Stimulated activated CD4-positive, alpha-beta T cell treated with anti-CD3 and anti-CD28 coated beads, TNF-alpha, amount 100 ng/mL, for 4 hours (primary cell): ENCODE results near the gene SLC48A1.

Experiments used
- DNase-seq, 3 experiments: peaks; one replicate each; pipeline ENCODE4 v3.0.0-alpha.2; 2020; ENCODE audit warnings: low read depth in 3 of 3

The SLC48A1 gene

DNA sequence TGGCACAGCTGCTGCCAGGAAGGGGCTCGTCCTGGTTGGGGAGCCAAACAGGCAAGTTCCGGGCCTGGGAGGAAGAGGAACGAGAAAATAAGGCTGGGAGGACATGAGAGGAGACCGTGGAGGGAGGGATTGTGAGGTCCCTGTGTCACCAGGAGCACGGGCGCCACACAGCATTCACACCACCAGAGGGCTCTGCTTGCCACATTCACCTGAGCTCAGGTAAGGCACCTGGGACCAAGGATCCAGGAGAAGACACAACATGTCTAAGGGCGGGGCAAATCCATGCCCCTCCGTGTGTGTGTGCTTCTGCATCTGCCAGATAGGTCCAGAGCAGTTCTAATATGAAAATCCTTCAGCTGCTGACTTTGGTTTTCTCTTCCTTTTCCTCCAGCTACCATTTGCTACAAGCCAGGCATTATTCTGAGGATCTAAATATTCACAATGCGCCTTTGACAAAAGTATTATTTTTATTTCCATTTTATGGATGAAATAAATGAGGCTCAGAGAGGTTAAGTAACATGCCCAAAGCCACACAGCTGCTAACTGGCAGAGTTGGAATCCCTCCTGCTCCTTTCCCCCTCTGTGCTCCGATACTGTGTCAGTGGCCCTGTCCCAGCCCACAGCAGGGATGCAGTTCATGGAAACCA, 28.9 kb upstream of the SLC48A1 start:
- peak in 2 of 3 experiments; percentile 40 to 50 for DNase-seq

DNA sequence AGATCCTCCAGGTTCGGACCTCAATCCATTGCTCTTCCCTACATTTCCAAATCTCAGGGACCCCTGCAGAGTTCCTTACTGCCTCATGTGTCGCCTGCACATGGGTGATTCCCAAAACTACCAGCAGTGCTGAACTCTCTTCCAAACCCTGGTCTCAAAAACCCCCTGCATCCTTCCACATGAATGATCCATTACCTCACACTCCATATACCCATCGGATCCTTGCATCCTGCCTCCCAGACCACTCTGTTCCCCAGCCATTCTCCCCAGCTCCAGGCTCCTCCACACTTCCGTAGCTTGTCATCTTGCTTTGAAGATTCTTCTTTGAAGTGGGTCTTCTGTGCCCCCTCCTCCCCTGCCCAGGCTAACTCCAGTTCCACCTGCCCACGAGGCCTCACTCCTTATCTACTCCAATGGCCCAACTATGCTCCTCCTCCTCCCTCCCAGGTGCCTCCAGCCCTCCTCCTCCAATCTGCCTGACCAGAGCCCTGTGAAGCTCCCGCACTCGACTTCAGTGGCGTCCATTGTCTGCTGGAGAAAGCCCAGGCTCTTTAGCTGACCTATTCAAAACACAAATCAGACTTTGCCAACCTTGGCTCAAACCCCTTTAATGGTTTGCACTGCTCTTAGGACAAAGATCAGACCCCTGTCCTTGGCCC, 28.1 kb upstream of the SLC48A1 start:
- no peak for DNase-seq

DNA sequence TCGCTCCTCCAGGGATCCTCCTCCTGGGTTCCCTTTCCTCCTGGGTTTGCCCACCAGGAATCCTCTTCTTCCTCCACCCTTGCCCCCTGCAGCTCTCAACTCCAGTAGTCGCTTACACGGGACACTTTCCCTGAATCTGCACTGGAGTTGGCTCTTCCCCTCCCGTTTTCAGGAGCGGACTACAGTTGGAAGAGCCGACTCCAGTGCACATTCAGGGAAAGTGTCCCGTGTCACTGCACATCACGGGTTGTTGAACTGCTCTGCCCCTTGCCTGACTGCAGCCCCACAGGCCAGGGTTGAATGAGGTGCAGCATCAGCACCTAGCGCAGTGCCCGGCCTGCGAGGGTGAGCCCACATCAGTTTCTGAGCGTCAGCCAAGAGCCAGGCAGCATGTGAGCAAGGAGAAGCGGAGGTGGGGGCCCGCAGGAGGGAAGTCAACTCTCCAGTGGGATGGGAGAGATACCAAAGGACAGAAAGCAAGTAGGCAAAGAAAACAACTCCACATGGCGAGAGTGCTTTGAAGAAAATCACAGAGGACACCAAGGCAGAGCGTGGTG, 27.5 kb upstream of the SLC48A1 start:
- DNase-seq: no peak

DNA sequence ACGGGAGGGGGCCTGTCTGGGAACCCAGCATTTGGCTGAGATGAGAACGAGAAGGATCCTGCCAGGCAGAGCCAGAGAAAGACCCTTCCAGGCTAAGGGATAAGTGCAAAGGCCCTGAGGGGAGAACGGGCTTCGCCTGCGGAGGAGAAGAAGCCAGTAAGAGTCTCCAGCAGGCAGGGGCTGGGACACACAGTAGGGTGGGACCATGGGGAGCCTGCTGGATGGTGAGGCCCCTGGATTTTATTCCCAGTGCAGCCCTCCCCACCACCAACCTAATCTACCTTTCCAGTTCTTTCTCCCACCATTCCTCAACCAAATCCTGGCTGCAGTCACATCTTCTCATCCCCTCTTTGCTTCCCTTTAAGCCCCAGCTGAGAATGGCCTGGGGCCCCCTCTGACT, 27.0 kb upstream of the SLC48A1 start:
- no peak for DNase-seq

DNA sequence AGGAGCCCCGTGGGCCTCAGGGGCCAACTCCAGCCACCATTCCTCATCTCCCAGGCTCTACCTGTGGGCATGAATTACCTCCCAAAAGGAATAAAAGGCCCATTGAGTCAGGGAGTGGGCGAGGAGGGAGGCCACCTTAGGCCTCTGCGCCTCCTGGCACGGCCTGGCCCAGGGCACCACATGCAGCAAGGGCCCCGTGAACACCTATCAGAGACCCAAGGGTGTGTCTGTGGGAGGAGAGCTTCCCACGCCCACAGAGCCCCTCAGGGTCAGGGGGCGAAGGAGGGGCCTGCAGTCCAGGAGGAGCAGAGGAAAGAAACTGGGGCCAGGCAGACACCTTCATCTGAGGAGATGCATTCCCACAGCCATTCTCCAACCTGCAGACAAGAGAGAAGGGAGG, 26.5 kb upstream of the SLC48A1 start:
- no peak for DNase-seq

DNA sequence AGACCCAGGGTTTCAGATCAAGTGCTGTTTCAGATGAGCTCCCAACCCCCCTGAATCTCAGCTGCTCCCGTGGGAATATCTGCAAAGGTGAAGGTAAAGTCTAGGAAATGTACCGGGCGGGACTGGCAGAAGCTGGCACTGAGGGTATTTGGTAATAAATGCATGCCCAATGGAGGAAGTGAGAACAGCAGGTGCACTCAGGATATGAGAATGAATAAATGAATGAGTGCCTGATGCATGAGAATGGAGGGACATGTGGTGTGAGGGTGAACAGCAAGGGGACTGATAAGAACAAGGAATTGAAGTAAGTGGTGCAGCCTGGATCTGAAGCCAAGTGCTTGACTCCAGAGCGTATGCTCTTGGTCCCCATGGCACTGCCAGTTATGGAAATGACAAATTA, 25.9 kb upstream of the SLC48A1 start:
- no peak for DNase-seq

DNA sequence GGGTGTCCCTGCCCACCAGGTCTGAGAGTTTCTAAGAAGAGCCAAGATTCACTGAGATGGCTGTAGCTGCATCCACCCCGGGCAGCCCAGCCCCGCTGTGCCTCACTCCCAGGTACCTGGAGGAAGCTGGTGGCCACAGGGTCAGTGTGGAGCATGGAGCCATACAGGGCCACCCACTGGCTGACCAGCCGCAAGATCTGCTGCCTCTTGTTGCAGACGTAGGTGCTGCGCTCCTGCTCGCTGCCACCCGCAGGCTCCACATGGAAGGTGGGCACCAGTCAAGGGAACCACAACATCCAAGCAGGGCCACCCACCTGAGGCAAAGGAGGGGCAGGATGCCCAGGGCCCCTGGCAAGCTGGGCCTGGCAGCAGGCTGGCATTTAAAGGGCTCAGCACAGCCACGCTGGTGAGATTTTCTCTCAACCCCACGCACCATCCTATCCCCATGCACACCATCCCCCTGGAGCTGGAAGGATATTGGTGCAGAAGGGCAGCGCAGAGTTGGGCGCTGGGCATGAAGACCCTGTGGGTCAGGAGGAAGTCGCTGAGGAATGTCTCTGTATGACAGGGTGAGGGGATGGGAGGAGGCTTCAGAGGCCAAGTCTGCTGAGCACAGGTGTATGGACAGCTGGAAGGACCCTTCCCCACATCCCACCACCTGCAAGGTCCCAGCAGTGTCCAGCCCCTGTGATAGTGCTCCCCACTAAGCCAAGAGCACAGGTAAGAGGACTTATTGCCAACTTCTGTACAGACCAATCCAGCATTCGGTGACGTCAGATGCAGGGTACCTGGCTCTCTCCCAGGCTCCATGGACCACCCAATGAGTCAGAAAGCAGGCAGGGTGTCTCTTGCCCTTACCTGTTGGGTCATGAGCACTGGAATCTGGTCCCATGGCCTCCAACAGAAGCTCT, 25.2 kb upstream of the SLC48A1 start:
- no peak for DNase-seq

DNA sequence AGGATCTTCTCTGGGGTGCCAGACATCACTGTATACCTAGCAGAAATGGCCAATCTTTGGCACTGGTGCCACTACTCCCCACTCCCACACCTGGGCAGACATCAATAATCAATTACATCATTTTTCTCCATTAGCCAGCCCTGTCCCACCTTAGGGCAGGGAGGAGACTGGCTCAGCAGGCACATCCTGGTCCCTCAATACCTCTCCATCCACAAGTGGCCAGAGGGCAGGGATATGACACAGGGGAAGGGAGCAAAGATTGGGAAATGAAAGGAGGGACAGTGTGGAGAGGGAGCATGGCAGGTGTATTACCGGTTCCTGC, 24.6 kb upstream of the SLC48A1 start:
- DNase-seq: no peak

DNA sequence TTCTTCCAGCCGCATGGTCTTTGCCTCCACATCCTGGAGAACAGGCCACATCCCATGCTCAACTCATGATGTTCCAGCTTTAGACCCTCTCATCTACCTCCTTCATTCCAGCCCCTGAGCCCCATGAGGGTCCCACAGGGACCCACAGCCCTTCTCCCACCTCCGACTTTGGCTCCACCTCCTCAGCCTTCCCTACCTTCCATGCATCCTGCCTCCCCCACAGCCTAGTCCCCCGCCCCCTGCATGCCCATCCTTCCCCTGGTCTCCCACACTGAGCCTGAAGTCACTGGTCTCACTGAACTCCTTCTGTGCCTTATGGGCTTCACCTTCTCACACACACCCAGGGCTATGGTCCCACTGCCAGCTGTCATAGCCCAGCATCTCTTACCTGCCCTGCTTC, 24.1 kb upstream of the SLC48A1 start:
- no peak for DNase-seq

DNA sequence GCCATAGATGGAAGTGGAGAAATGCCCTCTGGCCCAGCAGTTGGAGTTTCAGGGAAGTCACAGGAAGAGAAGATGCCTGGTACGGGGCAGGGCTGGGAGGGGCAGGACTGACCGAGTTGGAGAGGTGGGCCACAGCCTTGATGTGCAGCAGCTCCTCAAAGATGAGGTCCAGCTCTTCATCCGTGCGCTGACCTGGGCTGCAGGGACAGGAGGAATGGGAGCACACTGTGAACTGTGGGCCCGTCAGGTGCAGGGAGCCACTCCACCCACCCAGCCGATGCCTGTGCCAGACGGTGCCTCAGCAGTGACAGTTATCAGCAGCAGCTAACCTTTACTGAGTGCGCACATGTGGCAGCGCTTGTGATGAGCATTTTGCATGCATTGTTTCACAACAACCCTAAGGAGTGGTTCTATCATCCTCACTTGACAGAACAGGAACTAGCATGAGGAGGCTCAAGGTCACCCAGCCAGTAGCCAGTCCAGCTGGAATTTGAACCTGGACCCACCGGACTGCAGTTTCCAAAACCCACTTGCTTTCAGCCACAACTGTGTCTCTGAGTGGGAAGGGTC, 22.7 kb upstream of the SLC48A1 start:
- no peak for DNase-seq

DNA sequence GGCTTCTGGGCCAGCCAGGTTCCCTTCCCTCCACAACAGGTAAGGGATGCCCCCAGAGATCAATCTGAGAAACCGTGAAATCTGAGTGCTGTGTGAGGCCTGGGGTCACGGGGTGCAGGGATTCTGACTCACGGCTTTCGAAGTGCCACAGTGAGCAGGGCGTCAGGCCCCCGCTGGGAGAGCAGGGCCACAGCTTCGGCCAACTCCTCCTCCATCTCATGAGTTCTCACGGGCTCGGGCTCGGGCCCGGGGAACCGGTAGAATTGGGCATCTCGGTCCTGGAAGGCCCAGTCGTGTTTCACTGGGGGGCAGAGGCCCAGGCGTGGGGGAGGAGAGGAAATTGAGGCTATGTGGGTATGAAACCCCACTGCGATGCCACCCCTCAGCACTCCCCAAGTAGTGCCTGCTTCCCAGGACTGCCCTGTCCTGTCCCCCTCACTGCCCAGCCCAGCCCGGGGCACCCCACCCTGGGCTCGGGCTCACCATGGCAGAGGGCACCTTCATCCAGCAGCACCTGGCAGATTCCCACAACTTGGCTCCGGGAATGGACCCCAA, 22.0 kb upstream of the SLC48A1 start:
- no peak for DNase-seq

DNA sequence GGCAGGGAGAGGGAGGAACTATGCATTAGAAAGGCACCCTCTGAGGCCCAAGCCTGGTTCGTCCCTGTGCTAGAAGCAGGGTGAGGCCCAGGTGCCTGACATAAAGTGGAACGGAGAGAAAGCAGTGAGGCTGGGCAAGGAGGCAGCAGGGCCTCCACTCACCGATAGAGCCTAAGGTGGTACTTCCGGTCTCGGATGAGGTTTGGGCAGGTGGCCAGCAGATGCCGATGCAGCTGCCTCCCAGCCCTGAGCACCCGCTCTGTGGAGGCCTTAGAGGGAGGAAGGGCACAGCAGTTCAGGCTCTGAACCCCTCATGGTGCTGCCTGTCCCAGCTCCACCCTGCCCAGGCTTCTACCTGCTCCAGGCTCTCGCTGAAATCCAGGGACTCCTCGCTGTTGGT, 21.5 kb upstream of the SLC48A1 start:
- DNase-seq: no peak

DNA sequence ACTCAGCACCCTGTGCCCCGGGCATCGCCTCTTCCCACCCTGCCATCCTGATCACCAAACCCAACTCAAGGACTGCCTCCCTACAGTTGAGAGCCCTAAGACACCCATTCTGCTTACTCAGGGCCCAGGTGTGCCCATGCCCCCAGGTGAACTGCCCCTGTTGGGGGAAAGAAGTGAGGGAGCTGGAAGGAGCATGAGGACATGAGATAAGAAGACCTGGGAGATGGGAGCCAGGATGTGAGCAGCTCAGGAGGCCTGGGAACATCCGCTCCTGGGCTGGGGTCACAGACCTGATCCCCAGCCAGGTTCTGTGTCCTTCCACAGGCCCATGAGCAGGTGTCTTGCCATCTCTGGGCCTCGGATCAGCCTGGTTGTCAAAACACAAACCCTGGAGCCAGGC, 20.9 kb upstream of the SLC48A1 start:
- no peak for DNase-seq

DNA sequence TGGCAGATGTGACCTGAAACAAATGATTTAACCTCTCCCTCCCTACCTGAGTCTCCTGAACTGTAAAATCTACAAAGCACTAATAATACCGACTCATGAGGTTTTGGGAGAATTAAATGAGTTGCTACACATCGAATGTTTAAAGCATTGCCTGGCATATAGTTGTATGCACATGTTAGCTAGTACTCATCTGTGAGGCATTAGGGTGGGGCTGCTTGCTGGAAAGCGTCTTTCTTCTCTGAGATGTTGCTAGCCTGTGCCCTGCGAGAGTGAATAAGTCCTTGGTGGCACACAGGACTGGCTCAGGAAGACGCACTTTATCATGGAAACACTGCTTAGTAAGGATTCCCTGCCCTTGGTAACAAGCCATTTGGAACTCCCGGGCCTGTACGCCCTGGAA, 20.5 kb upstream of the SLC48A1 start:
- no peak for DNase-seq

DNA sequence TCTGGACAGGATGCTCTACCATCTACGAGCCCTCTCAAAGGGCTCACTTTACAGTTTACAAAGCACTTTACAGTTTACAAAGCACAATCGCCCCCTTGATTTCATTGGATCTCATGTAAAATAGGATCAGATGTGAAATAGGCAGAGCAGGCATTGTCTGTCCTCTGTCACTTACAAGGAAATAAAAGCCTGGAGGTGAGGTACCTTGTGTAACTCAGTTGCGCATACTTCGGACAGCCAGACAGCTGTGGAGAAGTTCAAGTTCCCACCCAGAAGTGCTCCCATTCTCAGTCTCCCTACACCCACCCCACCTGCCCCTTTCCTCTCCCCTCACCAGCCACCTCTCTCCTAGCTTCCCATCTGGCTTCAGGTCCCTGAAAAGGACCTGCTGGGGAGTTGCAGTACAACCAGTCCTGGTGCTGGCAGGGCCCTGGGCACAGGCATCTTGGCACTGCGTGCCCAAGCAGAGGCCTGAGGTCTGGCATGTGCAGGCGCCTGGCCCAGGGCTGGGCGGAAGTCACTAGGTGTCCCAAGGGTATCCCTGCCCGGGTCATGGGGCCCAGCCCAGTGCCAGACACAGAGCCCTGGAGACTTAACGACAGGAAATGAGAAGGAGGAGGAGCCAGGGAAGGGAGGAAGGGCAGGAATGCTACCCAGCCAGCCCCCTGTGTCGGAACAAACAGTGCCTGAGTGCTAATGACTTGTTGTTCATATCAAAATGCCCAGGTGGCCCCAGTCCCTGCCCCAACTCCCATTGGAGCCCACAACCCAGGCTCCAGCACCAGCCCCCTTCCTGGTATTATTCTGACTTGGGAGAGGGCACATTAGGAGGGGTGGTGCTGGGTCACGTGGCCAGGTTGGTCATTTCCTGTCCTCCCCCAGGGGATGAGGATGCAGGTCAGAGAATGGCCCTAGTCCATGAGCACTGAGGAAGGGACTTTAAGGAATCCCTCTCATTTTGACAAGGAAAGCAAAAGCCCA, 19.7 kb upstream of the SLC48A1 start:
- DNase-seq: no peak

DNA sequence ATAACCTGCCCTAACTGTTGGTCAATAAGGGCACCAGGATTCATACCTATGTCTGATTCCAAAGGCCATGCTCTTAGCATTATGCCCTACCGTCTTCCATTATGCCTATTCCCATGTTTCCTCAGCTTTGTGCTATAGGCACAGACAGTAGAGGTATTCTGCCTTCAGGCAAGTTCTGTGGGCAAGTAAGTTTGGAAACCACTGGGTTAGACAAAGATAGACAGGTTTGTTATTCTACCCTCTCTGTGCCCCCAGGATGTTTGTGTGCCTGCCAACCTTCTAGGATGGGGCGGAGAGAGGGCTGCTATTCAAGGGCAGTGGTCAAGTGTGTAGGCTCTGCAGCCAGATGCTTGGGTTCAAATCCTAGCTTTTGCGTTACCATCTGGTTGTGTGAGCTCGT, 18.9 kb upstream of the SLC48A1 start:
- DNase-seq: no peak

DNA sequence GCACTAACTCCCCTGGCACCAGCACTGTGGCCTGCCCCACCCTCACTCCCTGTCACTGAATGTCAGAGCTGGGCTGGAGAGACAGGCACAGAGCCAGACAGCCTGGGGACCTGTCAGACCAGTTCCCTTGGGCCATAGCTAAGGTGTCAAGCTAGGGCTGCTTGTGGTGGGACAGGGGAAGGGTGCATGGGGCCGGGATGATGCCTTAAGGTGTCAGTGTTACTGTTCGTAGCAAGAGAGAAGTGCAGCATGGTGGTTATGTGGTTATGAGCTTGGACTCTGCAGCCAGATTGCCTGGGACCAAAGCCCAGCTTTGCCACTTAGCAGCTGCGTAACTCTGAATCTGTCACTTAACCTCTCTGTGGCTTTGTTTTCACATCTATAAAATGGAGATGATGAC, 18.2 kb upstream of the SLC48A1 start:
- no peak for DNase-seq

DNA sequence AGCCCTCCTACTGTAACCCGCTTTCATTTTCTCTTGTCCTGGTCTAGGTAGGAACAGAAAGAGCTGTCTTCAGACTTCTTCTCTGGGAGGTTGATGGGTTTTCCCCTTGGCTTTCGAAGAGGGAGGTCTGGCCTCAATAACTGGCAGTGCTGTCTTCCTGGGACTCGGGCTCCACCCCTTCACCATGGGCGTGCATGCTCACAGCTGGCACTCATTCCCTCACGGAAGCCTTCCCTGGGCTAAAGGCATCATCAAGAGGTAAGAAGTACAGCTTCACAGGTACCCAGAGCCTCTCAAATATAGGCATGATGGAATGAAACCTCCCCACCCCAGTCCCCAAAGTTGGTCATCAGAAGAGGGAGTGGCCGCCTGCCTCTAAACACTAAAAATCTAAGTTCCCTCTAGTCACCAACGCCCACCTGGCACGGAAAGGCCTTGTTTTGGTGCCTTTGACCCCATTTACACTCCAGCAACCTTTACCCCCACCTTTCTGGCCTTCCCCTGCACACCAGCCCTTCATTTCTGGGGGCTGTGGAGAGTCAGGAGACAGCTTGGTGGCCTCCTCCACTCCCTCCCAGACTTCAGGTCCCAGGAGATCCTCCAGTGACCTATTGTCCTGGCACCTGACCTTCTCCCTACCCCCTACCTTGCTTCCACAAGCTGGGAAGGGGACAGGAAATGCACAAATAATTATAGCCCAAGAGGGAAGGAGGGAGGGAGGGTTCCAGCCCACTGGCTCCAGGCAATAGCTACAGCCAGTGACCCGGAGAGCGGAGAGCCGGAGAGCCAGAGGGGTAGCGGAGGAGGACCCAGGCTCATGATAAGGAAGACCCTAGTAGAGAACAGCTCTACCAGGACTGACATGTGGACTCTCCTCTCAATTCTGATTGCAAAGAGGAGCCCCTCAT, 17.1 kb upstream of the SLC48A1 start:
- no peak for DNase-seq

DNA sequence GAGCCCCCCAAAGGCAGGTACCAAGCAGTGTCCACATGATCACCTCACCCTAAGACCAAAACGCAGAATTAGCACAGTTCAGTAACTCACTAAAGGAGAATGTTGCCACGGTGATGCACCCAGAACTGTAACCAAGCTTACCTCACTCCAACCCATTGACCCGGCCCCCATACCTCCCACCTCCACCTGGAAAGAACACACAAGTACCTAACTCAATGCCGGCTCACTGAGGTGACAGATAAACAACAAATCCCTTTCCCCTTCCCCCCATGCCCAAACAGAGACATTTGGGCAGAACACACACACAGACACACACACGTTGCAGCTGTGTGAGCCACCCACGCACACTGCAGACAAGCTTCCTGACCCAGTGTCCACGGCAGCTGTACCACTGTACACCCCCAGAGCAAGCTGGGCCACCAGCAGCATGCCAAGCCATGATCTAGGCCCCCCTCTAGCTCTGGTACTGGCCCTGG, 15.6 kb upstream of the SLC48A1 start:
- DNase-seq: no peak
